Measurements from ENCODE around the gene SLC9A7.

The SLC9A7 gene

DNA sequence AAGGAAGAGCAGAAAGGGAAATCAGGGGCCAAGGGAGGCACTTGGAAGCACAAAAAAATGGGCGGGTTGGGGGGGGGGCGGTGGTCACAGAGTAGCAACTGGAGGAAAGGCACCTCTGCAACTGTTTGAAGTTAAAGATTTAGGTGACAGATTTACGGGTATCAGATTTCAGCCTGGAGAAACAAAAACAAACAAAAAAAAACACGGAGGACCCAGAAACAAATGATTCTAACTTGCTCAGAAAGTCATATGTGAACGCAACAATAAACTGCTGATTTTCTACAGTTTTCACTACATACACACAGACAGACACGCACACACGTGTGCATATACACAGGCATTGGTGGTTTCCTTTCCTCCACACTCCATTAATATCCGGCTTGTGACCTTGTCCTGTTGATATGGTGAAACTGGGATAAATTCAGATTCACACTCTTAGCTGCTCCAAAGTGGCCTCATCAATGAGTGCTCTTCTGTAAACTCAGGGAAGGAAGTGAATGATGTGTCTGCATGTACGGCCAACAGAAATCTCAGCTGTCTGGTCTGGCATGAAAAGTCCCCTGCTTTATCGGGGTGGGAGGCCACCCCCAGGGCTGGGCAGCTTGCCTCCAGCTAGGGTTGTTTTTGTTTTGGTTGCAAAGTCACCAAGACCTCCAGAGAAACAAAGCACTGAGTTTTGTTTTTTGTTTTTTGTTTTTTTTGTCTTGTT, 131.1 kb downstream of the SLC9A7 start:
- CTCF ChIA-PET, result interaction anchor here (1.8 kb wide), 1 partner anchor 14 kb away, joined by 4 read pairs; no protein-coding TSS in a partner anchor

DNA sequence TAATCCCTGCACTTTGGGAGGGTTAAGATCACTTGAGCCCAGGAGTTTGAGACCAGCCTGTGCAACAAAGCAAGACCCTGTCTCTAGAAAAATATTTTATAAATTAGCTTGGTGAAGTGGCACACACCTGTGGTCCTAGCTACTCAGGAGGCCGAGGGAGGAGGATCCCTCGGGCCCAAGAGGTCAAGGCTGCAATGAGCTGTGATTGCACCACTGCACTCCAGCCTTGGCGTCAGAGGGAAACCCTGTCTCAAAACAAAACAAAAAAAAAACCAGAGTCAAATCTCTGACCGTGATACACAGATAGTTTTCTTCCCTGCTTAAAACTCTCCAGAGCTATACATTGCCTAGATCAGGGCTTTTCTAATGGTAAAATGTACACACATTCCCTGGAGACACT, 131.9 kb downstream of the SLC9A7 start:
- Histone ChIP-seq H3K36me3 (ENCODE audit: control insufficient read depth in 2 of 2, insufficient read depth in 1 of 2, low read length in 2 of 2) (no peaks in the 10 kb centered on the region; a peak in 1 of 3 replicates), H3K27ac (ENCODE audit: extremely low read depth, low read depth, low read length) (no peak overlapping the region), H3K9me3 (ENCODE audit: control insufficient read depth, insufficient read depth, low read depth, low read length) (no peaks in the 10 kb centered on the region), H3K4me3 (ENCODE audit: low read depth, low read length) (no peak overlapping the region), H3K4me1 (ENCODE audit: control insufficient read depth, insufficient read depth, low read length) (peaks cover 13% of the 10 kb centered on the region)
- ChIA-PET POLR2A (no interaction called here), CTCF (no interaction called here)
- TF ChIP-seq TRIM28 (IDR thresholded peaks at IDR 0.05; ENCODE audit: borderline replicate concordance, low read length), result no peak
- no peak for TF ChIP-seq ZNF571 (tag by site-specific recombination; IDR thresholded peaks at IDR 0.05)
- no peak for TF ChIP-seq ZNF16 (tag by site-specific recombination; IDR thresholded peaks at IDR 0.05; ENCODE audit: low read depth)
- no peak for TF ChIP-seq ZNF621 (tag by site-specific recombination; IDR thresholded peaks at IDR 0.05)
- TF ChIP-seq ELK4 (IDR thresholded peaks at IDR 0.05; ENCODE audit: borderline replicate concordance, low read depth, low read length), result no peak
- TF ChIP-seq ZNF629 (tag by site-specific recombination; IDR thresholded peaks at IDR 0.05), result no peak
- TF ChIP-seq ZNF362 (tag by site-specific recombination; IDR thresholded peaks at IDR 0.05), result no peak

More for the DNA sequence above, 131.1 kb downstream of the SLC9A7 start:
- Histone ChIP-seq H3K36me3 (ENCODE audit: control insufficient read depth in 2 of 2, insufficient read depth in 1 of 2, low read length in 2 of 2) (no peaks in the 10 kb centered on the region; a peak in 1 of 3 replicates), H3K4me1 (ENCODE audit: control insufficient read depth, insufficient read depth, low read length) (peaks cover 13% of the 10 kb centered on the region), H3K27ac (ENCODE audit: extremely low read depth, low read depth, low read length) (no peak overlapping the region), H3K4me3 (ENCODE audit: low read depth, low read length) (no peak overlapping the region), H3K9me3 (ENCODE audit: control insufficient read depth, insufficient read depth, low read depth, low read length) (no peaks in the 10 kb centered on the region)
- 0 out of 2 replicates have a peak, but pooled peaks have one; percentile 31 for TF ChIP-seq ZXDB (tag by site-specific recombination; IDR thresholded peaks at IDR 0.05)
- TF ChIP-seq, protein P1, sequence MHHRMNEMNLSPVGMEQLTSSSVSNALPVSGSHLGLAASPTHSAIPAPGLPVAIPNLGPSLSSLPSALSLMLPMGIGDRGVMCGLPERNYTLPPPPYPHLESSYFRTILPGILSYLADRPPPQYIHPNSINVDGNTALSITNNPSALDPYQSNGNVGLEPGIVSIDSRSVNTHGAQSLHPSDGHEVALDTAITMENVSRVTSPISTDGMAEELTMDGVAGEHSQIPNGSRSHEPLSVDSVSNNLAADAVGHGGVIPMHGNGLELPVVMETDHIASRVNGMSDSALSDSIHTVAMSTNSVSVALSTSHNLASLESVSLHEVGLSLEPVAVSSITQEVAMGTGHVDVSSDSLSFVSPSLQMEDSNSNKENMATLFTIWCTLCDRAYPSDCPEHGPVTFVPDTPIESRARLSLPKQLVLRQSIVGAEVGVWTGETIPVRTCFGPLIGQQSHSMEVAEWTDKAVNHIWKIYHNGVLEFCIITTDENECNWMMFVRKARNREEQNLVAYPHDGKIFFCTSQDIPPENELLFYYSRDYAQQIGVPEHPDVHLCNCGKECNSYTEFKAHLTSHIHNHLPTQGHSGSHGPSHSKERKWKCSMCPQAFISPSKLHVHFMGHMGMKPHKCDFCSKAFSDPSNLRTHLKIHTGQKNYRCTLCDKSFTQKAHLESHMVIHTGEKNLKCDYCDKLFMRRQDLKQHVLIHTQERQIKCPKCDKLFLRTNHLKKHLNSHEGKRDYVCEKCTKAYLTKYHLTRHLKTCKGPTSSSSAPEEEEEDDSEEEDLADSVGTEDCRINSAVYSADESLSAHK (tag by site-specific recombination; IDR thresholded peaks at IDR 0.05), result peak; percentile 76
- peak; percentile 73 for TF ChIP-seq OSR2 (tag by site-specific recombination; IDR thresholded peaks at IDR 0.05)
- TF ChIP-seq SP7 (tag by site-specific recombination; IDR thresholded peaks at IDR 0.05), result peak; percentile 74
- peak; percentile 85 for TF ChIP-seq WT1 (tag by site-specific recombination; IDR thresholded peaks at IDR 0.05)
- TF ChIP-seq KLF1 (tag by site-specific recombination; IDR thresholded peaks at IDR 0.05), result 0 out of 2 replicates have a peak, but pooled peaks have one; percentile 38
- no peak for TF ChIP-seq ZNF433 (tag by site-specific recombination; IDR thresholded peaks at IDR 0.05; ENCODE audit: low read depth)
- TF ChIP-seq GFI1B (tag by site-specific recombination; IDR thresholded peaks at IDR 0.05), result peak; percentile 61
- no peak for TF ChIP-seq ZNF341 (tag by site-specific recombination; IDR thresholded peaks at IDR 0.05; ENCODE audit: low read depth)
- TF ChIP-seq ZNF530 (tag by site-specific recombination; IDR thresholded peaks at IDR 0.05; ENCODE audit: low read depth), result no peak
- TF ChIP-seq ZBTB17 (tag by site-specific recombination; IDR thresholded peaks at IDR 0.05), result peak; percentile 41; the same call in 1 of the 2 replicates
- TF ChIP-seq ZNF843 (tag by site-specific recombination; IDR thresholded peaks at IDR 0.05), result peak; percentile 34; the same call in 1 of the 2 replicates
- peak; percentile 53; the same call in 1 of the 2 replicates for TF ChIP-seq ZBTB20 (tag by site-specific recombination; IDR thresholded peaks at IDR 0.05)
- no peak for TF ChIP-seq PRDM1 (tag by site-specific recombination; IDR thresholded peaks at IDR 0.05)
- TF ChIP-seq IKZF3 (tag by site-specific recombination; IDR thresholded peaks at IDR 0.05), result no peak
- TF ChIP-seq ZBTB7A (tag by site-specific recombination; IDR thresholded peaks at IDR 0.05; ENCODE audit: low read depth), result no peak
- TF ChIP-seq TCF7L2 (IDR thresholded peaks at IDR 0.05; ENCODE audit: borderline replicate concordance, low read depth, low read length), result peak; percentile 94
- peak; percentile 93 for TF ChIP-seq GLIS1 (tag by site-specific recombination; IDR thresholded peaks at IDR 0.05)
- TF ChIP-seq FEZF1 (tag by site-specific recombination; IDR thresholded peaks at IDR 0.05), result peak; percentile 64
- TF ChIP-seq ZNF302 (tag by site-specific recombination; IDR thresholded peaks at IDR 0.05; ENCODE audit: low read depth), result no peak
- POLR2A ChIA-PET, result no interaction called here
